Esophagus muscularis mucosa (tissue), 4 donors: ENCODE data around the gene PITPNM1.

Experiments
- EP300 ChIP-seq: sonication (generic); formaldehyde crosslinking; IDR thresholded peaks from one replicate; pipeline ENCODE4 v1.6.1; 2017; ENCODE audit warnings: antibody characterized with exemption
- POLR2AphosphoS5 ChIP-seq, 2 donors: sonication (generic); formaldehyde crosslinking; IDR thresholded peaks; one replicate each; pipeline ENCODE4 v1.6.1; 2017; ENCODE audit warnings: antibody characterized with exemption in 2 of 2
- TF ChIP-seq, protein P1 (sequence below), 3 experiments: fragments of 200-600 bp in 2 of 3; fragments of 450-650 bp in 1 of 3; sonication (generic) in 2 of 3; IDR thresholded peaks; one replicate each; pipeline ENCODE4 v1.5.1; 2017 to 2019; ENCODE audit warnings: antibody characterized with exemption in 3 of 3, mild to moderate bottlenecking in 2 of 3, moderate library complexity in 1 of 3

DNA sequence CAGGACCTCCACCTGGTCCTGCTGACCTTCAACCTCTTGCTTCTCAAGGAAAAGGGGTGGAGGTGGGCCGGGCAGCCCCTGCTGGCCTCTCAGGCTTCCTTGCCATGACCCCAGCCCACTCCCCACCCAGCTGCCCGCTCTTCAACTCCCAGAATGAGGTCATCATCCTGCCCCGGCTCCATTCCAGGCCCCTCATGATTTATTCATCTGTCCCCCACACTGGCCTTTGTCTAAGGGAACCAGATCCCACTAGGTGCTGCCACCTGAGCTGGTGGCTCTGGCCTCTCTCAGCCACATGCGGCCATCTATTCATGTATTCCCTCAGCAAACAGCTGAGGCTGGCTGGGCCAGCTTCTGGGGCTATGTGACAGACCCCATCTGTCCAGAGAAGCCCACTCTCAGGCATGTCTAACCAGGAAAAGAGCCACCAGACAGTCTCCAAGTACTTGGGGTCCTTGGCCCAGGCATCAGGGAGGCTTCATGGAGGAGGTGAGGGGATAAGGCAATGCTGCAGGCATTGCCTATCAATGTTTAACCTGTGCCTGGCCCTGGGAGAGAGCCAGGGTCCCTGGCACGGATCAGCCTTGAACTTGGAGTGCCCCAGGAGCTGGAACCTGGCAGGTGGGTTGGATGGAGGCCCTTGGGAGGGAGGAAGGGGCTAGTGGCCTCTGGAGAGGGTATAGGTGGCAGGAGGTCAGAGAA, 20.3 kb upstream of the PITPNM1 start:
- TF ChIP-seq, protein P1, sequence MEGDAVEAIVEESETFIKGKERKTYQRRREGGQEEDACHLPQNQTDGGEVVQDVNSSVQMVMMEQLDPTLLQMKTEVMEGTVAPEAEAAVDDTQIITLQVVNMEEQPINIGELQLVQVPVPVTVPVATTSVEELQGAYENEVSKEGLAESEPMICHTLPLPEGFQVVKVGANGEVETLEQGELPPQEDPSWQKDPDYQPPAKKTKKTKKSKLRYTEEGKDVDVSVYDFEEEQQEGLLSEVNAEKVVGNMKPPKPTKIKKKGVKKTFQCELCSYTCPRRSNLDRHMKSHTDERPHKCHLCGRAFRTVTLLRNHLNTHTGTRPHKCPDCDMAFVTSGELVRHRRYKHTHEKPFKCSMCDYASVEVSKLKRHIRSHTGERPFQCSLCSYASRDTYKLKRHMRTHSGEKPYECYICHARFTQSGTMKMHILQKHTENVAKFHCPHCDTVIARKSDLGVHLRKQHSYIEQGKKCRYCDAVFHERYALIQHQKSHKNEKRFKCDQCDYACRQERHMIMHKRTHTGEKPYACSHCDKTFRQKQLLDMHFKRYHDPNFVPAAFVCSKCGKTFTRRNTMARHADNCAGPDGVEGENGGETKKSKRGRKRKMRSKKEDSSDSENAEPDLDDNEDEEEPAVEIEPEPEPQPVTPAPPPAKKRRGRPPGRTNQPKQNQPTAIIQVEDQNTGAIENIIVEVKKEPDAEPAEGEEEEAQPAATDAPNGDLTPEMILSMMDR (IDR thresholded peaks at IDR 0.05): no peak
- TF ChIP-seq POLR2AphosphoS5 (IDR thresholded peaks at IDR 0.05): no peak
- no peak for TF ChIP-seq EP300
